NCI-H128 (cell line): ENCODE data around the gene PRLR.

ENCODE experiments used
- DNase-seq: peaks from one replicate; lab custom pipeline; 2025; ENCODE audit not compliant: unreplicated experiment; lab: John Stamatoyannopoulos, UW

PRLR gene

GRCh38 chr5:35162848-35163709 is 67.2 kb downstream of the PRLR start:
- DNase-seq, result no peak

- DNase-seq, result no peak
Measured at GRCh38 chr5:35161652-35162273, 68.5 kb downstream of the PRLR start.

- no peak for DNase-seq
Measured at GRCh38 chr5:35160486-35161116, 69.7 kb downstream of the PRLR start.

- DNase-seq, result no peak
Measured at GRCh38 chr5:35159370-35159742, 70.9 kb downstream of the PRLR start.

GRCh38 chr5:35158622-35159369 is 71.5 kb downstream of the PRLR start:
- no peak for DNase-seq

GRCh38 chr5:35158204-35158603 is 72.1 kb downstream of the PRLR start:
- no peak for DNase-seq

GRCh38 chr5:35153375-35153932 is 76.8 kb downstream of the PRLR start:
- no peak for DNase-seq

- no peak for DNase-seq
Measured at GRCh38 chr5:35152733-35153132, 77.6 kb downstream of the PRLR start.

- no peak for DNase-seq
Measured at GRCh38 chr5:35151146-35151920, 79.0 kb downstream of the PRLR start.

- no peak for DNase-seq
Measured at GRCh38 chr5:35149041-35149440, 81.2 kb downstream of the PRLR start.

GRCh38 chr5:35146406-35146805 is 83.9 kb downstream of the PRLR start:
- no peak for DNase-seq

- no peak for DNase-seq
Measured at GRCh38 chr5:35145691-35146317, 84.5 kb downstream of the PRLR start.

GRCh38 chr5:35145012-35145411 is 85.3 kb downstream of the PRLR start:
- no peak for DNase-seq

- no peak for DNase-seq
Measured at GRCh38 chr5:35143841-35144240, 86.4 kb downstream of the PRLR start.

GRCh38 chr5:35141739-35142138 is 88.5 kb downstream of the PRLR start:
- no peak for DNase-seq

GRCh38 chr5:35138232-35138631 is 92.1 kb downstream of the PRLR start:
- DNase-seq, result no peak

- DNase-seq, result no peak
Measured at GRCh38 chr5:35136386-35136785, 93.9 kb downstream of the PRLR start.

- DNase-seq, result no peak
Measured at GRCh38 chr5:35135239-35135700, 95.0 kb downstream of the PRLR start.

- DNase-seq, result no peak
Measured at GRCh38 chr5:35134278-35135030, 95.8 kb downstream of the PRLR start.
